ENCODE data around the gene C3. TPM values are rescaled to one million over a fixed set of nuclear protein-coding genes. Genes with fewer than 3 reads are reported as not detected.
"Not testable (repeated sequence)": the region's sequence is repeated elsewhere in the genome, so short reads cannot be mapped to it uniquely, and the experiment has no call there.

C3 gene
- total RNA-seq, 1 experiment from 2014 or later, result 872 TPM

GRCh38 chr19:6660930-6661329 is 59.5 kb downstream of the C3 start:
- Mint-ChIP-seq H3K27ac (ENCODE audit: low read depth, unreplicated experiment) (no peak overlapping the region), H3K4me1 (ENCODE audit: insufficient read depth, unreplicated experiment) (no peaks in the 10 kb centered on the region), H3K36me3 (ENCODE audit: insufficient read depth, unreplicated experiment) (peaks cover 32% of the 10 kb centered on the region), H3K27me3 (ENCODE audit: insufficient read depth, unreplicated experiment) (no peaks in the 10 kb centered on the region), H3K4me3 (ENCODE audit: unreplicated experiment) (no peak overlapping the region), H3K9me3 (ENCODE audit: unreplicated experiment) (no peaks in the 10 kb centered on the region)
- intact Hi-C loops (cut with micrococcal nuclease), result no loop called here
- TF ChIP-seq CTCF (IDR thresholded peaks at IDR 0.05; ENCODE audit: unreplicated experiment), result no peak
- no TSS peak for BruUV-seq (replicated peaks)
- ChIA-PET POLR2A (no interaction called here), CTCF (no interaction called here)
- DNase-seq (ENCODE audit: unreplicated experiment), result no peak

- BruUV-seq (replicated peaks); H3K36me3 Mint-ChIP-seq (ENCODE audit: insufficient read depth, unreplicated experiment); H3K9me3 Mint-ChIP-seq (ENCODE audit: unreplicated experiment); H3K27me3 Mint-ChIP-seq (ENCODE audit: insufficient read depth, unreplicated experiment); H3K4me1 Mint-ChIP-seq (ENCODE audit: insufficient read depth, unreplicated experiment); H3K4me3 Mint-ChIP-seq (ENCODE audit: unreplicated experiment); H3K27ac Mint-ChIP-seq (ENCODE audit: low read depth, unreplicated experiment); DNase-seq (ENCODE audit: unreplicated experiment); intact Hi-C loops (cut with micrococcal nuclease): not testable (repeated sequence)
- POLR2A ChIA-PET, result interaction anchor here (0.6 kb wide), 1 partner anchor 14 kb away, joined by 3 read pairs; no protein-coding TSS in a partner anchor
- CTCF ChIA-PET, result interaction anchor here (0.5 kb wide), 1 partner anchor 63 kb away, joined by 3 read pairs; no protein-coding TSS in a partner anchor
These were observed 64.1 kb downstream of the C3 start for GRCh38 chr19:6656390-6656789.

- no peak overlapping the region for H3K4me3 Mint-ChIP-seq (ENCODE audit: unreplicated experiment)
- H3K27ac Mint-ChIP-seq (ENCODE audit: low read depth, unreplicated experiment), result no peak overlapping the region
- no peak for DNase-seq (ENCODE audit: unreplicated experiment)
- H3K9me3 Mint-ChIP-seq (ENCODE audit: unreplicated experiment), result no peaks in the 10 kb centered on the region
- BruUV-seq (replicated peaks), result no TSS peak
- no peaks in the 10 kb centered on the region for H3K4me1 Mint-ChIP-seq (ENCODE audit: insufficient read depth, unreplicated experiment)
- ChIA-PET CTCF (interaction anchor here (0.7 kb wide), 1 partner anchor 14 kb away, joined by 3 read pairs; no protein-coding TSS in a partner anchor), POLR2A (no interaction called here)
- H3K36me3 Mint-ChIP-seq (ENCODE audit: insufficient read depth, unreplicated experiment), result peaks cover 6% of the 10 kb centered on the region
- no peak for TF ChIP-seq CTCF (IDR thresholded peaks at IDR 0.05; ENCODE audit: unreplicated experiment)
- intact Hi-C loops (cut with micrococcal nuclease), result no loop called here
- peaks cover under 1% of the 10 kb centered on the region for H3K27me3 Mint-ChIP-seq (ENCODE audit: insufficient read depth, unreplicated experiment)
These were observed 65.8 kb downstream of the C3 start for GRCh38 chr19:6654347-6655310.

GRCh38 chr19:6652805-6653094 is 67.7 kb downstream of the C3 start:
- no peaks in the 10 kb centered on the region for H3K9me3 Mint-ChIP-seq (ENCODE audit: unreplicated experiment)
- H3K27me3 Mint-ChIP-seq (ENCODE audit: insufficient read depth, unreplicated experiment), result peaks cover 20% of the 10 kb centered on the region
- intact Hi-C loops (cut with micrococcal nuclease), result no loop called here
- POLR2A ChIA-PET, result interaction anchor here (0.7 kb wide), 1 partner anchor 115 kb away, joined by 3 read pairs; no protein-coding TSS in a partner anchor
- H3K4me3 Mint-ChIP-seq (ENCODE audit: unreplicated experiment), result no peak overlapping the region
- H3K4me1 Mint-ChIP-seq (ENCODE audit: insufficient read depth, unreplicated experiment), result no peaks in the 10 kb centered on the region
- no peak for DNase-seq (ENCODE audit: unreplicated experiment)
- CTCF ChIA-PET, result interaction anchor here (0.6 to 2.0 kb wide), 3 partner anchors 12 to 232 kb away, joined by 3 to 8 read pairs (median 4); no protein-coding TSS in a partner anchor
- H3K27ac Mint-ChIP-seq (ENCODE audit: low read depth, unreplicated experiment), result no peak overlapping the region
- TF ChIP-seq CTCF (IDR thresholded peaks at IDR 0.05; ENCODE audit: unreplicated experiment), result no peak
- no peaks in the 10 kb centered on the region for H3K36me3 Mint-ChIP-seq (ENCODE audit: insufficient read depth, unreplicated experiment)
- no TSS peak for BruUV-seq (replicated peaks)
